K562 (cell line): ENCODE results near the gene HSPA8. TPM values are rescaled to one million over a fixed set of nuclear protein-coding genes. Genes with fewer than 3 reads are reported as not detected.

ENCODE experiments used
- ATAC-seq: fragments of 200-7000 bp; cut with Tn5 transposase; 3 replicates; pipeline ENCODE4 v1.9.1; 2020; ENCODE audit warnings: moderate library complexity
- BruUV-seq: library from RNA; stranded (reverse); fragments of 400-500 nt; replicated peaks from 2 replicates; lab custom pipeline; 2021; lab: Mats Ljungman, UMichigan
- CTCF ChIA-PET: fragments of 300-600 bp; formaldehyde crosslinking; extraction: SDS; loops from one replicate; lab custom pipeline; 2021; ENCODE audit warnings: low intra/inter-chr PET ratio; lab: Yijun Ruan, JAX
- POLR2A ChIA-PET: fragments of 300-600, 350-650 bp; sonication (Branson Sonifier 250); formaldehyde crosslinking; extraction: SDS; loops from one replicate; lab custom pipeline; 2021; ENCODE audit warnings: antibody characterized with exemption, inconsistent platforms; lab: Yijun Ruan, JAX
- DNase-seq, 4 experiments: peaks; one replicate each; pipeline versions ENCODE4 v3.0.0 to v3.0.0-alpha.2; 2011 to 2018; ENCODE audit warnings: low spot score in 3 of 4, mixed read lengths in 3 of 4; ENCODE audit errors: extremely low read depth in 1 of 4
- FAIRE-seq: peaks from 2 replicates; lab custom pipeline; 2011; peaks lifted over from hg19 to GRCh38; lab: Jason Lieb, UNC
- H2AFZ ChIP-seq: 2 replicates; pipeline ENCODE4 v1.6.0; 2011; ENCODE audit warnings: low read depth, low read length, control low read depth, inconsistent platforms
- H3K27ac ChIP-seq: fragments of 200-600 bp; 3 replicates; pipeline ENCODE4 v1.8.0; 2011; ENCODE audit warnings: low read depth, mild to moderate bottlenecking, control low read depth, inconsistent platforms, low read length, moderate library complexity, mixed read lengths; ENCODE audit errors: extremely low read depth
- H3K27me3 ChIP-seq, 2 experiments: fragments of 300-600 bp in 1 of 2; 2 replicates in 1 of 2; 3 replicates in 1 of 2; pipeline versions ENCODE4 v1.6.0 to v1.8.0; 2011; ENCODE audit warnings: inconsistent platforms in 2 of 2, low read length in 2 of 2, mild to moderate bottlenecking in 1 of 2, mixed read lengths in 1 of 2, moderate library complexity in 1 of 2; ENCODE audit not compliant: control insufficient read depth in 2 of 2, insufficient read depth in 2 of 2
- H3K36me3 ChIP-seq: fragments of 300-600 bp; 3 replicates; pipeline ENCODE4 v1.8.0; 2011; ENCODE audit warnings: mild to moderate bottlenecking, low read length, inconsistent platforms; ENCODE audit not compliant: control insufficient read depth, insufficient read depth
- H3K4me1 ChIP-seq, 2 experiments: fragments of 200-600 bp in 1 of 2; replicated peaks in 1 of 2; 2 replicates in 1 of 2; 3 replicates in 1 of 2; pipeline versions ENCODE4 v1.5.1 to v1.8.0; 2011; ENCODE audit warnings: inconsistent platforms in 2 of 2, low read length in 2 of 2, mild to moderate bottlenecking in 1 of 2, mixed read lengths in 1 of 2, moderate library complexity in 1 of 2; ENCODE audit not compliant: control insufficient read depth in 2 of 2, insufficient read depth in 2 of 2
- H3K4me2 ChIP-seq: 2 replicates; pipeline ENCODE4 v1.6.1; 2011; ENCODE audit warnings: low read length, control low read depth, inconsistent platforms, mixed read lengths; ENCODE audit not compliant: insufficient read depth
- H3K4me3 ChIP-seq: fragments of 200-600 bp; sonication (generic), shearing (Covaris generic); 2 replicates; pipeline ENCODE4 v1.5.1; 2016; ENCODE audit warnings: control low read depth, inconsistent platforms
- H3K79me2 ChIP-seq: fragments of 200-600 bp; 3 replicates; pipeline ENCODE4 v1.8.0; 2011; ENCODE audit warnings: low read length, inconsistent platforms; ENCODE audit not compliant: control insufficient read depth, insufficient read depth
- H3K9ac ChIP-seq, 2 experiments: 2 replicates each; pipeline versions ENCODE4 v1.6.0 to v1.6.1; 2011; ENCODE audit warnings: low read depth in 2 of 2, low read length in 2 of 2, control low read depth in 1 of 2, inconsistent platforms in 1 of 2, mild to moderate bottlenecking in 1 of 2, mixed read lengths in 1 of 2; ENCODE audit not compliant: insufficient read depth in 1 of 2
- H3K9me1 ChIP-seq: one replicate; pipeline ENCODE4 v1.6.0; 2011; ENCODE audit warnings: inconsistent platforms, mild to moderate bottlenecking, low read length, moderate library complexity; ENCODE audit not compliant: control insufficient read depth, insufficient read depth
- H3K9me3 ChIP-seq: replicated peaks from 2 replicates; pipeline ENCODE4 v1.5.1; 2011; ENCODE audit warnings: low read depth, low read length, inconsistent platforms; ENCODE audit not compliant: control insufficient read depth, insufficient read depth
- H4K20me1 ChIP-seq: replicated peaks from 2 replicates; pipeline ENCODE4 v1.6.1; 2011; ENCODE audit warnings: low read length, inconsistent platforms, mixed read lengths; ENCODE audit not compliant: control insufficient read depth, insufficient read depth
- CAMTA2 ChIP-seq: fragments of 250-450 bp; sonication (Bioruptor Pico); conservative IDR thresholded peaks from 2 replicates; pipeline ENCODE4 v1.5.1; 2022
- CBX3 ChIP-seq, 2 experiments: IDR thresholded peaks; 1 replicate in 1 of 2; 2 replicates in 1 of 2; pipeline ENCODE4 v1.6.1; 2012; ENCODE audit warnings: inconsistent platforms in 2 of 2, low read length in 2 of 2, borderline replicate concordance in 1 of 2, control low read depth in 1 of 2
- FOXM1 ChIP-seq, 2 experiments: fragments of 450-650 bp in 1 of 2; sonication (generic) in 1 of 2; formaldehyde crosslinking in 1 of 2; IDR thresholded peaks; 2 replicates each; pipeline versions ENCODE4 v1.6.1 to v1.9.0; 2017 to 2022; ENCODE audit warnings: low read depth in 2 of 2, mild to moderate bottlenecking in 2 of 2, missing genetic modification reagents in 1 of 2, moderate library complexity in 1 of 2
- NELFE ChIP-seq: IDR thresholded peaks from 2 replicates; pipeline ENCODE4 v1.6.1; 2011; ENCODE audit warnings: mild to moderate bottlenecking; ENCODE audit not compliant: insufficient read depth, insufficient read length
- SRSF1 ChIP-seq: fragments of 200-400 bp; formaldehyde crosslinking; IDR thresholded peaks from 2 replicates; pipeline ENCODE4 v1.6.1; 2017; ENCODE audit warnings: mild to moderate bottlenecking, low read depth, low read length, moderate library complexity
- TAF1 ChIP-seq: IDR thresholded peaks from 2 replicates; pipeline ENCODE4 v1.6.1; 2011; ENCODE audit warnings: mild to moderate bottlenecking, low read length, moderate library complexity; ENCODE audit not compliant: insufficient read depth, control insufficient read depth, severe bottlenecking; ENCODE audit errors: extremely low read depth
- TFAM ChIP-seq: fragments of 250-450 bp; sonication (Bioruptor Pico); conservative IDR thresholded peaks from 2 replicates; pipeline ENCODE4 v1.5.0; 2021; ENCODE audit warnings: mild to moderate bottlenecking, moderate library complexity
- ZNF436 ChIP-seq: fragments of 250-450, 450-650 bp; sonication (Bioruptor Pico); formaldehyde crosslinking; IDR thresholded peaks from 2 replicates; pipeline ENCODE4 v1.7.0; 2020; ENCODE audit warnings: mild to moderate bottlenecking
- ZNF551 ChIP-seq: fragments of 250-450 bp; sonication (Bioruptor Pico); IDR thresholded peaks from 2 replicates; pipeline ENCODE4 v1.5.0; 2021; ENCODE audit warnings: mild to moderate bottlenecking, moderate library complexity
- WGBS: fragments of 100-300 bp; shearing (Covaris generic); methylation state at CpG from one replicate; pipeline ENCODE4 v1.1.6; 2016; ENCODE audit warnings: low coverage, mixed read lengths; ENCODE audit not compliant: insufficient coverage; ENCODE audit errors: missing lambda C conversion rate; 5-methylcytosine and 5-hydroxymethylcytosine counted together
- in situ Hi-C: fragments of 300-500 bp; cut with MboI; formaldehyde crosslinking; loops from 4 replicates; pipeline ENCODE4 v1.15.0; 2018; ENCODE audit warnings: inconsistent platforms, mixed read lengths
- intact Hi-C: fragments of 100-400 bp; cut with micrococcal nuclease; formaldehyde crosslinking; loops from 2 replicates; pipeline ENCODE4 v1.14.2; 2022
- polyA plus RNA-seq, 8 experiments: library from polyadenylated mRNA; depleted of rRNA in 4 of 8; stranded (reverse) in 5 of 8; unstranded in 3 of 8; fragments of >200 nt; fragmentation: Nextera tagmentation in 2 of 8; fragmentation: Illumina TruSeq in 1 of 8; extraction: Ambion mirVana in 2 of 8; extraction: Trizol in 1 of 8; gene quantifications; 2 replicates each; pipeline versions ENCODE4 v1.2.1 to v1.2.3, GENCODE V29; 2011 to 2014; ENCODE audit warnings: inconsistent platforms in 1 of 8, missing spikeins in 1 of 8
- total RNA-seq, 7 experiments: library from RNA; depleted of rRNA in 6 of 7; stranded (reverse); fragments of >200 nt in 6 of 7; fragmentation: Illumina TruSeq in 2 of 7; extraction: Trizol in 2 of 7; gene quantifications; 2 replicates each; pipeline versions ENCODE4 v1.2.1 to v1.2.3, GENCODE V29; 2011 to 2021; ENCODE audit warnings: low replicate concordance in 1 of 7
- TF ChIP-seq, protein P1 (sequence below), 2 experiments: fragments of 450-650 bp; conservative IDR thresholded peaks; 2 replicates each; pipeline ENCODE4 v1.6.1; 2017; ENCODE audit warnings: mild to moderate bottlenecking in 2 of 2, moderate library complexity in 2 of 2
- TF ChIP-seq, protein P2 (sequence below), 2 experiments: IDR thresholded peaks; 2 replicates each; pipeline ENCODE4 v1.6.1; 2012; ENCODE audit warnings: improper control_type of control experiment in 2 of 2, low read depth in 2 of 2, low read length in 2 of 2, borderline replicate concordance in 1 of 2
- TF ChIP-seq, protein P3 (sequence below): fragments of 450-650 bp; IDR thresholded peaks from 2 replicates; pipeline ENCODE4 v1.6.1; 2016; ENCODE audit warnings: borderline replicate concordance
- TF ChIP-seq, protein P4 (sequence below): fragments of 250-450 bp; sonication (Bioruptor Pico); IDR thresholded peaks from 2 replicates; pipeline ENCODE4 v1.6.1; 2021; ENCODE audit warnings: mild to moderate bottlenecking

The HSPA8 gene
- total and polyA plus RNA-seq, 9 of the 15 experiments (the other 6 are each of a cell fraction or from before 2014, with no cell fraction given): 1,250 to 3,966 (median 2,773) TPM

DNA sequence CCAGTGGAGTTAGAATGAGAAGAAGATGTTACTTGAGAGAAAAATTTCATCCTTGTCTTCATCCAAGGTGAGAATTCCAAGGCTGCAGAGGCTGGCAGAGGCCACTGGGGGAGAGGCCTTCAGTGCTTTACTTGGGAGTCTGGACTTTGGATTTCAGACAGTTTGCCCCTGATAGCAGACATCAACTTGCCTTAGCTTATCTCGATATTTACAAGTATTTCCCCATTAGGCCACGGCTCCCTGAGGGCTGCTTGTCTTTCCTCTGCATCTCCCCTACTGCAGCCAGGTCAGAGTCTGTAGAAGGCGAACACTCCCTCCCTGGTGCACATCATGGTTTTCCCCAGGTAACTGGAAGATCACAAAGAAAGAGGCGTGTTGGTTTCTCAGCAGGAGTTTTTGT is 50.4 kb downstream of the HSPA8 start:
- H4K20me1 ChIP-seq: 0 out of 2 replicates have a peak, but pooled peaks cover 3% of the 10 kb centered on the region
- no peak overlapping the region for H3K9ac ChIP-seq
- H3K9me3 ChIP-seq: no peaks in the 10 kb centered on the region
- peaks cover 8 to 19% of the 10 kb centered on the region in 2 experiments; a peak in 4 of 5 replicates for H3K27me3 ChIP-seq
- H3K4me3 ChIP-seq: no peak overlapping the region
- no peak overlapping the region for H3K4me2 ChIP-seq
- 0% methylated on average over 4 of the region's 4 CpGs for WGBS
- ATAC-seq: no peak
- no peaks in the 10 kb centered on the region for H3K79me2 ChIP-seq
- no peak overlapping the region for H3K27ac ChIP-seq
- H2AFZ ChIP-seq: no peak overlapping the region
- no TSS peak for BruUV-seq
- ChIA-PET POLR2A (interaction anchor here (0.7 kb wide), 1 partner anchor 9 kb away, joined by 4 read pairs; no protein-coding TSS in a partner anchor), CTCF (no interaction called here)
- no peak for DNase-seq
- no peaks in the 10 kb centered on the region for H3K4me1 ChIP-seq
- intact Hi-C loops: no loop called here
- FAIRE-seq: no peak
- H3K9me1 ChIP-seq: no peaks in the 10 kb centered on the region
- H3K36me3 ChIP-seq: no peaks in the 10 kb centered on the region
- in situ Hi-C loops: no loop called here
- no peak for TF ChIP-seq ZNF436 (CRISPR knock-in tag)
- TF ChIP-seq, protein P1, sequence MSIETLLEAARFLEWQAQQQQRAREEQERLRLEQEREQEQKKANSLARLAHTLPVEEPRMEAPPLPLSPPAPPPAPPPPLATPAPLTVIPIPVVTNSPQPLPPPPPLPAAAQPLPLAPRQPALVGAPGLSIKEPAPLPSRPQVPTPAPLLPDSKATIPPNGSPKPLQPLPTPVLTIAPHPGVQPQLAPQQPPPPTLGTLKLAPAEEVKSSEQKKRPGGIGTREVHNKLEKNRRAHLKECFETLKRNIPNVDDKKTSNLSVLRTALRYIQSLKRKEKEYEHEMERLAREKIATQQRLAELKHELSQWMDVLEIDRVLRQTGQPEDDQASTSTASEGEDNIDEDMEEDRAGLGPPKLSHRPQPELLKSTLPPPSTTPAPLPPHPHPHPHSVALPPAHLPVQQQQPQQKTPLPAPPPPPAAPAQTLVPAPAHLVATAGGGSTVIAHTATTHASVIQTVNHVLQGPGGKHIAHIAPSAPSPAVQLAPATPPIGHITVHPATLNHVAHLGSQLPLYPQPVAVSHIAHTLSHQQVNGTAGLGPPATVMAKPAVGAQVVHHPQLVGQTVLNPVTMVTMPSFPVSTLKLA (conservative IDR thresholded peaks at IDR 0.05): no peak
- TF ChIP-seq FOXM1 (IDR thresholded peaks at IDR 0.05; ENCODE audit: low read depth): no peak
- TF ChIP-seq FOXM1 (CRISPR knock-in tag; IDR thresholded peaks at IDR 0.05; ENCODE audit: low read depth): no peak
- TF ChIP-seq CAMTA2: no peak
- TF ChIP-seq, protein P2, sequence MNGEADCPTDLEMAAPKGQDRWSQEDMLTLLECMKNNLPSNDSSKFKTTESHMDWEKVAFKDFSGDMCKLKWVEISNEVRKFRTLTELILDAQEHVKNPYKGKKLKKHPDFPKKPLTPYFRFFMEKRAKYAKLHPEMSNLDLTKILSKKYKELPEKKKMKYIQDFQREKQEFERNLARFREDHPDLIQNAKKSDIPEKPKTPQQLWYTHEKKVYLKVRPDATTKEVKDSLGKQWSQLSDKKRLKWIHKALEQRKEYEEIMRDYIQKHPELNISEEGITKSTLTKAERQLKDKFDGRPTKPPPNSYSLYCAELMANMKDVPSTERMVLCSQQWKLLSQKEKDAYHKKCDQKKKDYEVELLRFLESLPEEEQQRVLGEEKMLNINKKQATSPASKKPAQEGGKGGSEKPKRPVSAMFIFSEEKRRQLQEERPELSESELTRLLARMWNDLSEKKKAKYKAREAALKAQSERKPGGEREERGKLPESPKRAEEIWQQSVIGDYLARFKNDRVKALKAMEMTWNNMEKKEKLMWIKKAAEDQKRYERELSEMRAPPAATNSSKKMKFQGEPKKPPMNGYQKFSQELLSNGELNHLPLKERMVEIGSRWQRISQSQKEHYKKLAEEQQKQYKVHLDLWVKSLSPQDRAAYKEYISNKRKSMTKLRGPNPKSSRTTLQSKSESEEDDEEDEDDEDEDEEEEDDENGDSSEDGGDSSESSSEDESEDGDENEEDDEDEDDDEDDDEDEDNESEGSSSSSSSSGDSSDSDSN (IDR thresholded peaks at IDR 0.05; ENCODE audit: borderline replicate concordance in 1 of 2, low read depth in 2 of 2, low read length in 2 of 2): no peak
- TF ChIP-seq, protein P3, sequence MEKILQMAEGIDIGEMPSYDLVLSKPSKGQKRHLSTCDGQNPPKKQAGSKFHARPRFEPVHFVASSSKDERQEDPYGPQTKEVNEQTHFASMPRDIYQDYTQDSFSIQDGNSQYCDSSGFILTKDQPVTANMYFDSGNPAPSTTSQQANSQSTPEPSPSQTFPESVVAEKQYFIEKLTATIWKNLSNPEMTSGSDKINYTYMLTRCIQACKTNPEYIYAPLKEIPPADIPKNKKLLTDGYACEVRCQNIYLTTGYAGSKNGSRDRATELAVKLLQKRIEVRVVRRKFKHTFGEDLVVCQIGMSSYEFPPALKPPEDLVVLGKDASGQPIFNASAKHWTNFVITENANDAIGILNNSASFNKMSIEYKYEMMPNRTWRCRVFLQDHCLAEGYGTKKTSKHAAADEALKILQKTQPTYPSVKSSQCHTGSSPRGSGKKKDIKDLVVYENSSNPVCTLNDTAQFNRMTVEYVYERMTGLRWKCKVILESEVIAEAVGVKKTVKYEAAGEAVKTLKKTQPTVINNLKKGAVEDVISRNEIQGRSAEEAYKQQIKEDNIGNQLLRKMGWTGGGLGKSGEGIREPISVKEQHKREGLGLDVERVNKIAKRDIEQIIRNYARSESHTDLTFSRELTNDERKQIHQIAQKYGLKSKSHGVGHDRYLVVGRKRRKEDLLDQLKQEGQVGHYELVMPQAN: no peak
- TF ChIP-seq SRSF1: no peak
- TF ChIP-seq ZNF551 (CRISPR knock-in tag): no peak
- no peak for TF ChIP-seq NELFE
- TF ChIP-seq TAF1: no peak
- no peak for TF ChIP-seq CBX3 (IDR thresholded peaks at IDR 0.05; ENCODE audit: borderline replicate concordance in 1 of 2, low read length in 2 of 2)
- TF ChIP-seq TFAM (CRISPR knock-in tag): no peak
- TF ChIP-seq, protein P4, sequence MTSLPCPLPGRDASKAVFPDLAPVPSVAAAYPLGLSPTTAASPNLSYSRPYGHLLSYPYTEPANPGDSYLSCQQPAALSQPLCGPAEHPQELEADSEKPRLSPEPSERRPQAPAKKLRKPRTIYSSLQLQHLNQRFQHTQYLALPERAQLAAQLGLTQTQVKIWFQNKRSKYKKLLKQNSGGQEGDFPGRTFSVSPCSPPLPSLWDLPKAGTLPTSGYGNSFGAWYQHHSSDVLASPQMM (CRISPR knock-in tag): no peak
